Naive thymus-derived CD4-positive, alpha-beta T cell (primary cell): ENCODE results near the gene LTBP3. TPM values are rescaled to one million over a fixed set of nuclear protein-coding genes. Genes with fewer than 3 reads are reported as not detected.

Source experiments
- ATAC-seq: fragments of 150-1000 bp; cut with Tn5 transposase; 2 replicates; pipeline ENCODE4 v1.10.0; 2021; ENCODE audit warnings: mild to moderate bottlenecking, moderate library complexity
- CTCF ChIA-PET: fragments of 350-600 bp; sonication (Branson Sonifier 250); formaldehyde crosslinking; loops from one replicate; lab custom pipeline; 2021; ENCODE audit warnings: antibody characterized with exemption; lab: Charles Lee
- POLR2A ChIA-PET: fragments of 350-600 bp; sonication (Branson Sonifier 250); formaldehyde crosslinking; loops from one replicate; lab custom pipeline; 2021; ENCODE audit warnings: antibody characterized with exemption, inconsistent platforms; lab: Charles Lee
- DNase-seq, 9 donors: peaks; one replicate each; pipeline versions ENCODE4 v3.0.0 to v3.0.0-alpha.2; 2020 to 2022; ENCODE audit warnings: mixed read lengths in 1 of 9
- H3K27ac ChIP-seq: one replicate; pipeline ENCODE4 v1.7.0; 2013; ENCODE audit warnings: mild to moderate bottlenecking, low read depth, low read length, moderate library complexity
- H3K27me3 ChIP-seq, 2 donors: one replicate each; pipeline ENCODE4 v1.7.0; 2013; ENCODE audit warnings: low read length in 2 of 2, mild to moderate bottlenecking in 2 of 2, moderate library complexity in 2 of 2; ENCODE audit not compliant: control insufficient read depth in 2 of 2, insufficient read depth in 2 of 2
- H3K36me3 ChIP-seq, 3 experiments: 1 replicate in 2 of 3; 2 replicates in 1 of 3; pipeline ENCODE4 v1.7.0; 2013; ENCODE audit warnings: low read length in 3 of 3, mild to moderate bottlenecking in 3 of 3, moderate library complexity in 1 of 3; ENCODE audit not compliant: insufficient read depth in 3 of 3, control insufficient read depth in 2 of 3
- H3K4me1 ChIP-seq, 2 donors: one replicate each; pipeline ENCODE4 v1.7.0; 2013; ENCODE audit warnings: low read length in 2 of 2, mild to moderate bottlenecking in 2 of 2, moderate library complexity in 1 of 2; ENCODE audit not compliant: control insufficient read depth in 2 of 2, insufficient read depth in 2 of 2
- H3K4me3 ChIP-seq: 2 replicates; pipeline ENCODE4 v1.7.0; 2013; ENCODE audit warnings: mild to moderate bottlenecking, low read length
- H3K9me3 ChIP-seq, 3 experiments: 1 replicate in 2 of 3; 2 replicates in 1 of 3; pipeline ENCODE4 v1.7.0; 2013; ENCODE audit warnings: low read length in 3 of 3; ENCODE audit not compliant: control insufficient read depth in 2 of 3
- H3K27ac Mint-ChIP-seq, 9 donors: one replicate each; pipeline ENCODE4 v1.8.0; 2020 to 2022; ENCODE audit warnings: mixed read lengths in 9 of 9, mild to moderate bottlenecking in 8 of 9, moderate library complexity in 5 of 9, inconsistent platforms in 2 of 9
- H3K27me3 Mint-ChIP-seq, 5 donors: one replicate each; pipeline ENCODE4 v1.8.0; 2021 to 2022; ENCODE audit warnings: mixed read lengths in 5 of 5, mild to moderate bottlenecking in 1 of 5
- H3K36me3 Mint-ChIP-seq, 5 donors: one replicate each; pipeline ENCODE4 v1.8.0; 2020 to 2022; ENCODE audit warnings: mixed read lengths in 5 of 5, mild to moderate bottlenecking in 3 of 5, inconsistent platforms in 1 of 5
- H3K4me1 Mint-ChIP-seq, 7 donors: one replicate each; pipeline ENCODE4 v1.8.0; 2020 to 2022; ENCODE audit warnings: mixed read lengths in 7 of 7, mild to moderate bottlenecking in 3 of 7, inconsistent platforms in 1 of 7
- H3K4me3 Mint-ChIP-seq, 10 donors: one replicate each; pipeline ENCODE4 v1.8.0; 2020 to 2022; ENCODE audit warnings: mild to moderate bottlenecking in 10 of 10, mixed read lengths in 10 of 10, moderate library complexity in 6 of 10, inconsistent platforms in 2 of 10
- H3K9me3 Mint-ChIP-seq, 11 donors: one replicate each; pipeline ENCODE4 v1.8.0; 2020 to 2022; ENCODE audit warnings: mixed read lengths in 11 of 11, mild to moderate bottlenecking in 4 of 11, inconsistent platforms in 1 of 11, moderate library complexity in 1 of 11
- intact Hi-C, 2 donors: fragments of 100-400 bp; cut with micrococcal nuclease; formaldehyde crosslinking; loops; one replicate each; pipeline ENCODE4 v1.15.1; 2023
- polyA plus RNA-seq, 2 donors: library from polyadenylated mRNA; unstranded; fragments of 300-500 nt; fragmentation: Illumina TruSeq; gene quantifications; one replicate each; pipeline ENCODE4 v1.2.3, GENCODE V29; 2021
- total RNA-seq, 6 experiments: library from RNA in 5 of 6; stranded (reverse) in 5 of 6; gene quantifications; 1 replicate in 5 of 6; 2 replicates in 1 of 6; pipeline ENCODE4 v1.2.3 and lab custom pipeline; 2021 to 2026

LTBP3 gene
- total and polyA plus RNA-seq, 7 experiments from 2014 or later = 18.7 to 288 (median 216) TPM

DNA sequence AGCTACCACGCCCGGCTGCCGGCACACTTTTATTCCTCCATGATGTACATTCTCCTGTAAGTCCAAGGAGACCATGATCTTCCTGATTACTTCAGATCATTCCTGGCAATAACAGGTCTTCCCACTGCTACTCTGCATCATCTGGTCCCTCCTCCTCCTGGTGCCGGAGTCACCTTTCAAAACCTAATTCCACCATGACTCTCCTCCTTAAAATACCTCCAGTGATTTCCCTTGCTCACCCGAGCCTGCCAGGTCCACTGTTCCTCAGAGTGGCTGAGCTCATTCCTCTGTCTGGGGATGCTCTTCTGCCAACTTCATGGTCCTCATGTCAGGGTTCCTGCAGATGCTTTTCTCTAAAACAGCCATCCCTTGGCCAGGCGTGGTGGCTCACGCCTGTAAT lies 3.9 kb upstream of the LTBP3 start:
- H3K9me3 Mint-ChIP-seq = no peaks in the 10 kb centered on the region
- H3K27ac Mint-ChIP-seq = peak overlapping the region in 5 of 9 donors; percentile 38 to 98 (median 79)
- intact Hi-C loops = no loop called here

DNA sequence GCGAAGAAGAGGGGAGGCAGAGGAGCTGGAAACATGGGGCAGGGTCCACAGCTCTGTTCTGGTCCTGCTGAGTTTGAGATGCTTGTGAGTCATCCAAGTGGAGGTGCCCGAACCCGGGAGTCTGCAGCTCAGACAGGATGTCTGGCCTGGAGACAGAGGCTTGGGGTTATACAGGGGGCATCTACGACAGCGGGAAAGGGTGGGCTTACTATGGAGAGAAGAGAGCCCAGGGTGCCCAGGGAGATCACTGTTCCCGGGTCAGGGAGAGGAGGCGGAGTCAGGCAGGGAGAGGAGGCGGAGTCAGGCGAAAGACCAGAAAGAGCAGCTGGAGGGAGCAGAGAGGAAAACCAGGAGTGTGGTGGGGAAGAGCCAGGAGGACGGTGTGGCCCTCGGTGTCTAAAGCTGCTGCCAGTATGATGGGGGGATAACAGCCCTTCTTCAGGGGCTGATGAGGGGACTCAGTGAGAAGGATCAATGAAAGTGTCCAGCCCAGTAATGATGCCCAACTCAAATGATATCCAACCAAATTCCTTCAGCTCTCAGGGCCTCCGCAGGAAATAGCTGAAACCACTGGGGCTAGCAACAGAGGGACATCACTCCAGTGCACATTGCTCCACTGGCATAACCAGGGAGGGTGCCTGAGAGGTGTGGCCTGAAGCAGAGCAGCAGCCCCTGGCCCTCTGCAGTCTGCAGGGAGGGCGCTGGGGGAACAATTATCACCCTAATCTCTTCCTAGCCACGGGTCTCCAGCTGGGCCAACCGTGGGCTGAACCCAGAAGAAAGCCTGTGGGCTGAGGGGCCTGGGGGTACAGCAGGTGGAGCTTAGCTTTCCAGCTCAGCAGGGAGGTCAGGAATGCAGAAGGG lies 2.6 kb upstream of the LTBP3 start:
- Histone ChIP-seq H3K4me3 (no peak overlapping the region), H3K27ac (no peak overlapping the region), H3K4me1 (peaks cover 27 to 46% of the 10 kb centered on the region in 2 donors), H3K36me3 (no peaks in the 10 kb centered on the region), H3K27me3 (no peaks in the 10 kb centered on the region), H3K9me3 (no peaks in the 10 kb centered on the region)
- peak overlapping the region in 6 of 10 donors; percentile 17 to 98 (median 51) for H3K4me3 Mint-ChIP-seq
- H3K27me3 Mint-ChIP-seq = no peaks in the 10 kb centered on the region
- H3K4me1 Mint-ChIP-seq = peaks cover 42 to 70% (median 56%) of the 10 kb centered on the region in 7 donors
- H3K36me3 Mint-ChIP-seq = no peaks in the 10 kb centered on the region
- H3K27ac Mint-ChIP-seq = peak overlapping the region; percentile 18 to 95 (median 81)
- intact Hi-C loops = no loop called here
- DNase-seq (no peak), ATAC-seq (no peak)
- ChIA-PET POLR2A (interaction anchor here (0.6 to 10.2 kb wide), 13 partner anchors 10 to 439 kb away, joined by 3 to 186 read pairs (median 4); partner anchors contain the start of genes EHBP1L1, FAM89B, FAU and MALAT1), CTCF (interaction anchor here (0.7 to 2.0 kb wide), 5 partner anchors 8 to 27 kb away, joined by 3 to 8 read pairs (median 4); partner anchors contain the start of gene ZNRD2)
- H3K9me3 Mint-ChIP-seq = no peaks in the 10 kb centered on the region

More for the DNA sequence above, 3.9 kb upstream of the LTBP3 start:
- H3K36me3 ChIP-seq = no peaks in the 10 kb centered on the region
- H3K4me1 ChIP-seq = peaks cover 35 to 46% of the 10 kb centered on the region in 2 donors
- Mint-ChIP-seq H3K36me3 (no peaks in the 10 kb centered on the region), H3K4me1 (peaks cover 35 to 70% (median 59%) of the 10 kb centered on the region in 7 donors), H3K4me3 (peak overlapping the region in 2 of 10 donors; percentile 16 to 57), H3K27me3 (no peaks in the 10 kb centered on the region)
- ChIA-PET CTCF (interaction anchor here (1.3 to 1.5 kb wide), 2 partner anchors 9 to 17 kb away, joined by 3 to 4 read pairs; no protein-coding TSS in a partner anchor), POLR2A (interaction anchor here (1.0 to 10.2 kb wide), 5 partner anchors 9 to 57 kb away, joined by 3 to 186 read pairs (median 8); partner anchors contain the start of genes EHBP1L1, FAM89B, SCYL1 and ZNRD2)
- H3K27ac ChIP-seq = no peak overlapping the region
- no peaks in the 10 kb centered on the region for H3K27me3 ChIP-seq
- no peak for DNase-seq
- no peak for ATAC-seq
- no peak overlapping the region for H3K4me3 ChIP-seq
- no peaks in the 10 kb centered on the region for H3K9me3 ChIP-seq

DNA sequence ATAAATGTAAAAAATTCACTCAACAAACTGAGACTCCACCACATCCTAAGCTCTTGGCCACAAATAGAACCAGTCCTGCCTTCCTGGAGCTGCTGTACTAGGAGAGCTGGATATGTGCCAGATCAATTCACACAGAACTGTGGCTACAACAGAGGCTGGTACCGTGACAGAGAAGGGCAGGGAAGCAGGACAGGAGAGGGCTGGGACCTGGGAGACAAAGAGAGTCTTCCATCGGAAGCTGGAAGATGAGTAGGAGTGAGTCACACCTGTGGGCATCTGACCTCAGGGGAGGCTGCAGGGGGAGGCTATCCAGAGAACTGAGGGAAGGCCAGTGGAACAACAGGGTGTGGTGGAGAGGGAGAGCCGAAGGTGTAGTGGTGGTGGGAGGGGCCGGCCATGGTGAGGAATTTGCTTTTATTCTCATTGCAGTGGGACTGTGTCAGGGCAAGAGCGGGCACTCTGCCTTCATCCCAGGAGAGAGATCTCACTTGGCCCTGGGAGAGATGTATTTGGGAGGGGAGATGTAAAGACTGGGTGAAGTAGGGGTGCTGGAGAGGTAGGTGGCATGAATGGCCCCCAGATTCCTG lies 1.9 kb upstream of the LTBP3 start:
- ChIA-PET CTCF (interaction anchor here (0.6 to 2.0 kb wide), 7 partner anchors 10 to 667 kb away, joined by 3 to 8 read pairs (median 4); partner anchors contain the start of gene ZNRD2), POLR2A (interaction anchor here (0.6 to 10.2 kb wide), 13 partner anchors 11 to 438 kb away, joined by 3 to 186 read pairs (median 4); partner anchors contain the start of genes EHBP1L1, FAM89B, FAU and MALAT1)
- H3K27ac Mint-ChIP-seq = peak overlapping the region; percentile 18 to 95 (median 81)
- Histone ChIP-seq H3K9me3 (no peaks in the 10 kb centered on the region), H3K4me3 (no peak overlapping the region), H3K36me3 (no peaks in the 10 kb centered on the region), H3K27ac (peak overlapping the region; percentile 89), H3K27me3 (no peaks in the 10 kb centered on the region), H3K4me1 (peaks cover 20 to 47% of the 10 kb centered on the region in 2 donors)
- no peak for DNase-seq
- H3K4me3 Mint-ChIP-seq = peak overlapping the region in 9 of 10 donors; percentile 17 to 98 (median 38)
- no peaks in the 10 kb centered on the region for H3K9me3 Mint-ChIP-seq
- no peak for ATAC-seq
- intact Hi-C loops = no loop called here
- no peaks in the 10 kb centered on the region for H3K27me3 Mint-ChIP-seq
- H3K4me1 Mint-ChIP-seq = peaks cover 42 to 70% (median 56%) of the 10 kb centered on the region in 7 donors
- H3K36me3 Mint-ChIP-seq = no peaks in the 10 kb centered on the region

DNA sequence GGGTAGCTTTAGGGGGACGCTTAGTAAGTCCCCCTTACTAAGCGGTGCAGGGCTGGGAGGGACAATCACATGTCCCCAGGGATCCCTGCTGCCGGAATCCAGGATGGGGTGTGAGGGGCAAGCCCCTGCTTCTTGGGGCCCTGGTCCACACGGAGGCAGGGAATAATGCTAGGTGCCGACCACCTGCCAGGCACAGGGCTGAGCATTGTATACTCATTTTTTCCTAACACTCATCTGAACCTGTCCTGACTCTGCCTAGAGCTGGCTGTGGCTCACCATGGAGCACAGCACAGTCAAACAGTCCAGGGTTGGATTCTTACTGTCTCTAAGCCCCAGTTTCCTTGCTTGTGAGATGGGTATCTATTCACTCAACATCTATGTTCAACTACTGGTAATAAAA lies 1.4 kb upstream of the LTBP3 start:
- Histone ChIP-seq H3K27me3 (no peaks in the 10 kb centered on the region), H3K9me3 (no peaks in the 10 kb centered on the region), H3K4me1 (peaks cover 20 to 52% of the 10 kb centered on the region in 2 donors), H3K36me3 (no peaks in the 10 kb centered on the region), H3K4me3 (no peak overlapping the region), H3K27ac (peak overlapping the region; percentile 89)
- H3K36me3 Mint-ChIP-seq = no peaks in the 10 kb centered on the region
- H3K27ac Mint-ChIP-seq = peak overlapping the region in 8 of 9 donors; percentile 68 to 95 (median 88)
- POLR2A ChIA-PET = interaction anchor here (0.6 to 10.2 kb wide), 9 partner anchors 12 to 794 kb away, joined by 3 to 186 read pairs (median 4); partner anchors contain the start of genes EHBP1L1, FAM89B and ZNRD2
- ATAC-seq (no peak), DNase-seq (no peak)
- intact Hi-C loops = no loop called here
- peak overlapping the region; percentile 1 to 98 (median 79) for H3K4me3 Mint-ChIP-seq
- no peaks in the 10 kb centered on the region for H3K27me3 Mint-ChIP-seq
- CTCF ChIA-PET = interaction anchor here (0.6 to 2.0 kb wide), 6 partner anchors 11 to 668 kb away, joined by 3 to 8 read pairs (median 4); partner anchors contain the start of gene ZNRD2
- peaks cover 42 to 70% (median 57%) of the 10 kb centered on the region in 7 donors for H3K4me1 Mint-ChIP-seq
- H3K9me3 Mint-ChIP-seq = no peaks in the 10 kb centered on the region

DNA sequence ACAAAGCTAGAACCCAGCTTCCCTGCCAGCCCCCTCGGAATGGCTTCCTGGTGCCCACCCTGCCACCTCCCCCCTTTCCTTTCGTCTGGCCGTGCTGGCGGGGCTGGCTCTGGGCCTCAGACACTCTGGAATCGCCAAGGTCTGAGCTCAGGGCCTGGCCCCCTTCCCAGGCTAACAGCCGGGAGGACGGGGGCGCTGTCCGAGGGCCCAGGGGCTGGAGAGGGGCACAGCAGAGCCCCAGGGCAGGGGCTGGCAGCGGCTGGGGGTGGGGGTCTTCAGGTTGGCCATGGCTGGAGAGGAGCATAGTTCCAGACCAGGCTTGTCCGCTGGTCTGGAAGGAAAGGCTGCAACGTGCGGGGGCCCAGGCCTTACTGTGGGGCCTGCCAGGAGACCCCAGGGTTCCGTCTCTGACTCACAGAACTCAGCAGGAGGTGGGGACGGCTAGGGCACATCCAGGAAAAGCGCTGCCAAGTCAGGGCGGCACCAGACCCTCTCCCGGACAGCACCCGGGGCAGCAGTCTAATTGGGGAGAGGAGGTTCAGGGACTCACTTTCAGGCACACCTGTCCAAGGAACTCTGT lies 861 bp upstream of the LTBP3 start:
- ATAC-seq = no peak
- no peaks in the 10 kb centered on the region for H3K36me3 ChIP-seq
- peak overlapping the region; percentile 68 to 95 (median 87) for H3K27ac Mint-ChIP-seq
- peaks cover 46 to 75% (median 61%) of the 10 kb centered on the region in 7 donors for H3K4me1 Mint-ChIP-seq
- POLR2A ChIA-PET = interaction anchor here (0.6 to 10.2 kb wide), 9 partner anchors 12 to 794 kb away, joined by 3 to 186 read pairs (median 4); partner anchors contain the start of genes EHBP1L1, FAM89B and ZNRD2
- H3K27ac ChIP-seq = peak overlapping the region; percentile 89
- intact Hi-C loops = loop anchor here in 1 of 2 donors (1.0 kb wide), 1 partner anchor 11 kb away; the partner anchor contains the start of gene ZNRD2
- H3K36me3 Mint-ChIP-seq = no peaks in the 10 kb centered on the region
- peak overlapping the region; percentile 60 to 98 (median 79) for H3K4me3 Mint-ChIP-seq
- DNase-seq = no peak
- peaks cover 22 to 57% of the 10 kb centered on the region in 2 donors for H3K4me1 ChIP-seq
- peak overlapping the region; percentile 53 for H3K4me3 ChIP-seq
- no peaks in the 10 kb centered on the region for H3K27me3 ChIP-seq
- no peaks in the 10 kb centered on the region for H3K9me3 ChIP-seq
- H3K9me3 Mint-ChIP-seq = no peaks in the 10 kb centered on the region
- no peaks in the 10 kb centered on the region for H3K27me3 Mint-ChIP-seq
- CTCF ChIA-PET = interaction anchor here (0.6 to 0.7 kb wide), 2 partner anchors 285 to 1876 kb away, joined by 3 to 4 read pairs; no protein-coding TSS in a partner anchor
